ENCODE measurements around the gene ARHGAP24.
"Not testable (repeated sequence)": the region's sequence is repeated elsewhere in the genome, so short reads cannot be mapped to it uniquely, and the experiment has no call there.

The ARHGAP24 gene

GRCh38 chr4:85659610-85660218 is 184.8 kb downstream of the ARHGAP24 start:
- DNase-seq, result no peak

GRCh38 chr4:85666625-85667024 is 191.7 kb downstream of the ARHGAP24 start:
- DNase-seq, result not testable (repeated sequence)

GRCh38 chr4:85669204-85669603 is 194.3 kb downstream of the ARHGAP24 start:
- DNase-seq, result no peak

- no peak for DNase-seq
Measured at GRCh38 chr4:85669992-85670548, 195.1 kb downstream of the ARHGAP24 start.

GRCh38 chr4:85671120-85671519 is 196.2 kb downstream of the ARHGAP24 start:
- no peak for DNase-seq

GRCh38 chr4:85672116-85672515 is 197.2 kb downstream of the ARHGAP24 start:
- DNase-seq, result no peak

- no peak for DNase-seq
Measured at GRCh38 chr4:85672959-85673358, 198.0 kb downstream of the ARHGAP24 start.

- no peak for DNase-seq
Measured at GRCh38 chr4:85673540-85673939, 198.6 kb downstream of the ARHGAP24 start.

- DNase-seq, result no peak
Measured at GRCh38 chr4:85675076-85676049, 200.4 kb downstream of the ARHGAP24 start.

- no peak for DNase-seq
Measured at GRCh38 chr4:85676050-85676425, 201.1 kb downstream of the ARHGAP24 start.

- DNase-seq, result no peak
Measured at GRCh38 chr4:85676850-85677590, 202.1 kb downstream of the ARHGAP24 start.

GRCh38 chr4:85681221-85681657 is 206.3 kb downstream of the ARHGAP24 start:
- no peak for DNase-seq

- no peak for DNase-seq
Measured at GRCh38 chr4:85681921-85682320, 207.0 kb downstream of the ARHGAP24 start.

- DNase-seq, result no peak
Measured at GRCh38 chr4:85682391-85682790, 207.4 kb downstream of the ARHGAP24 start.

GRCh38 chr4:85684676-85685075 is 209.7 kb downstream of the ARHGAP24 start:
- DNase-seq, result no peak

- DNase-seq, result no peak
Measured at GRCh38 chr4:85686398-85686797, 211.4 kb downstream of the ARHGAP24 start.

- DNase-seq, result no peak
Measured at GRCh38 chr4:85688055-85688740, 213.2 kb downstream of the ARHGAP24 start.

- no peak for DNase-seq
Measured at GRCh38 chr4:85696661-85697060, 221.7 kb downstream of the ARHGAP24 start.

GRCh38 chr4:85697854-85698253 is 222.9 kb downstream of the ARHGAP24 start:
- DNase-seq, result no peak

- no peak for DNase-seq
Measured at GRCh38 chr4:85700362-85700761, 225.4 kb downstream of the ARHGAP24 start.

- DNase-seq, result no peak
Measured at GRCh38 chr4:85701861-85702321, 226.9 kb downstream of the ARHGAP24 start.

GRCh38 chr4:85703096-85703495 is 228.1 kb downstream of the ARHGAP24 start:
- no peak for DNase-seq
